IMR-90 (cell line): ENCODE measurements around the gene QSER1.

Experiments
- BHLHE40 ChIP-seq: fragments of 150-350 bp; IDR thresholded peaks from 2 replicates; pipeline ENCODE4 v1.6.1; 2016; ENCODE audit warnings: mild to moderate bottlenecking, low read depth, low read length
- CEBPB ChIP-seq: IDR thresholded peaks from 2 replicates; pipeline ENCODE4 v1.6.1; 2012; ENCODE audit warnings: low read depth, low read length, improper control_type of control experiment
- CTCF ChIP-seq: conservative IDR thresholded peaks from 2 replicates; pipeline ENCODE4 v1.5.1; 2012; ENCODE audit warnings: mild to moderate bottlenecking, low read depth, low read length, improper control_type of control experiment
- ELK1 ChIP-seq: fragments of 150-350 bp; IDR thresholded peaks from 2 replicates; pipeline ENCODE4 v1.6.1; 2016; ENCODE audit warnings: low read depth, mild to moderate bottlenecking, low read length, moderate library complexity, borderline replicate concordance
- FOS ChIP-seq: fragments of 150-350 bp; IDR thresholded peaks from 2 replicates; pipeline ENCODE4 v1.6.1; 2016; ENCODE audit warnings: low read depth, low read length
- MAFK ChIP-seq: IDR thresholded peaks from 2 replicates; pipeline ENCODE4 v1.6.1; 2012; ENCODE audit warnings: low read depth, low read length, improper control_type of control experiment
- MXI1 ChIP-seq: IDR thresholded peaks from 2 replicates; pipeline ENCODE4 v1.6.1; 2012; ENCODE audit warnings: low read depth, mild to moderate bottlenecking, low read length, moderate library complexity, borderline replicate concordance
- NFE2L2 ChIP-seq: fragments of 150-350 bp; IDR thresholded peaks from 2 replicates; pipeline ENCODE4 v1.6.1; 2016; ENCODE audit warnings: low read depth, mild to moderate bottlenecking, low read length
- POLR2A ChIP-seq: IDR thresholded peaks from 2 replicates; pipeline ENCODE4 v1.6.1; 2012; ENCODE audit warnings: mild to moderate bottlenecking, low read depth, low read length
- RAD21 ChIP-seq: IDR thresholded peaks from 2 replicates; pipeline ENCODE4 v1.6.1; 2012; ENCODE audit warnings: low read length, improper control_type of control experiment
- RCOR1 ChIP-seq: IDR thresholded peaks from 2 replicates; pipeline ENCODE4 v1.6.1; 2012; ENCODE audit warnings: mild to moderate bottlenecking, low read length, improper control_type of control experiment; ENCODE audit not compliant: insufficient replicate concordance
- RFX5 ChIP-seq: IDR thresholded peaks from 2 replicates; pipeline ENCODE4 v1.8.0; 2012; ENCODE audit warnings: low read depth, mild to moderate bottlenecking, low read length, moderate library complexity
- SMC3 ChIP-seq: fragments of 150-350 bp; IDR thresholded peaks from 2 replicates; pipeline ENCODE4 v1.6.1; 2016; ENCODE audit warnings: low read depth, mild to moderate bottlenecking, antibody characterized with exemption, low read length, moderate library complexity
- USF2 ChIP-seq: fragments of 150-350 bp; IDR thresholded peaks from 2 replicates; pipeline ENCODE4 v1.6.1; 2017; ENCODE audit warnings: mild to moderate bottlenecking, antibody characterized with exemption, low read length, low read depth

GRCh38 chr11:33017478-33017877 is 124.9 kb downstream of the QSER1 start:
- TF ChIP-seq CTCF (no peak), POLR2A (no peak), USF2 (no peak), FOS (no peak), MAFK (no peak), RAD21 (no peak), ELK1 (no peak), CEBPB (no peak), RFX5 (no peak), NFE2L2 (no peak), SMC3 (no peak), RCOR1 (no peak), BHLHE40 (no peak), MXI1 (no peak)
